Measurements from ENCODE around the gene TMEM150B. TPM values are rescaled to one million over a fixed set of nuclear protein-coding genes. Genes with fewer than 3 reads are reported as not detected.

The TMEM150B gene
- total and polyA plus RNA-seq, 2 donors (not counting 3 experiments of a cell fraction or from before 2014, with no cell fraction given): not detected

GRCh38 chr19:55276720-55277430, 48.3 kb downstream of the TMEM150B start:
- BruUV-seq (replicated peaks): no TSS peak
- H3K4me1 ChIP-seq (ENCODE audit: control insufficient read depth, extremely low read depth, insufficient read depth, low read length): peaks cover 3% of the 10 kb centered on the region
- H2AFZ ChIP-seq (ENCODE audit: low read depth, low read length): no peak overlapping the region
- no peak overlapping the region for H3K4me3 ChIP-seq (replicated peaks in 1 of 3; ENCODE audit: insufficient read depth in 1 of 3, low read depth in 1 of 3, low read length in 3 of 3)
- no peaks in the 10 kb centered on the region for H3K27me3 ChIP-seq (ENCODE audit: control insufficient read depth in 2 of 2, insufficient read depth in 2 of 2, low read length in 2 of 2)
- no peak for FAIRE-seq
- no peak for DNase-seq (ENCODE audit: low read depth, low spot score)
- no peak overlapping the region for H3K9ac ChIP-seq (replicated peaks; ENCODE audit: extremely low read depth, insufficient read depth, low read length)
- peaks cover 0 to 6% of the 10 kb centered on the region in 2 experiments for H3K36me3 ChIP-seq (ENCODE audit: control insufficient read depth in 2 of 2, extremely low read depth in 1 of 2, insufficient read depth in 2 of 2, low read length in 2 of 2)
- H3K4me2 ChIP-seq (ENCODE audit: insufficient read depth, low read length): no peak overlapping the region
- ChIA-PET POLR2A (no interaction called here), CTCF (interaction anchor here (1.3 to 1.6 kb wide), 2 partner anchors 15 to 25 kb away, joined by 4 read pairs; no protein-coding TSS in a partner anchor)
- TF ChIP-seq GATA2 (IDR thresholded peaks at IDR 0.05; ENCODE audit: insufficient read depth, insufficient read length, low read depth, low read length) (no peak), POLR2AphosphoS5 (IDR thresholded peaks at IDR 0.05; ENCODE audit: insufficient read depth, low read depth, low read length) (no peak), FOS (IDR thresholded peaks at IDR 0.05; ENCODE audit: borderline replicate concordance, insufficient read depth, low read length) (no peak), POLR2A (IDR thresholded peaks at IDR 0.05; ENCODE audit: low read depth, low read length) (no peak), MAX (IDR thresholded peaks at IDR 0.05; ENCODE audit: insufficient read depth, insufficient read length) (no peak), MYC (IDR thresholded peaks at IDR 0.05; ENCODE audit: low read depth, low read length) (no peak), CTCF (IDR thresholded peaks at IDR 0.05; ENCODE audit: extremely low read depth in 1 of 2, insufficient read depth in 1 of 2, low read depth in 1 of 2, low read length in 2 of 2) (no peak), JUN (IDR thresholded peaks at IDR 0.05; ENCODE audit: borderline replicate concordance, insufficient read depth, insufficient read length, low read depth) (no peak), EZH2 (IDR thresholded peaks at IDR 0.05; ENCODE audit: borderline replicate concordance, low read depth, low read length, severe bottlenecking) (no peak)
- dilution Hi-C loops (cut with MboI; ENCODE audit: extremely low pct_ligation_motif_present, low sequenced_read_pairs) (no loop called here), intact Hi-C loops (cut with micrococcal nuclease) (no loop called here)
- H3K27ac ChIP-seq (ENCODE audit: insufficient read depth, low read depth, low read length): no peak overlapping the region
- no peaks in the 10 kb centered on the region for H3K9me1 ChIP-seq (replicated peaks; ENCODE audit: control insufficient read depth, extremely low read depth, insufficient read depth, low read length)
- H3K79me2 ChIP-seq (ENCODE audit: control insufficient read depth, insufficient read depth, low read length): no peaks in the 10 kb centered on the region
- H4K20me1 ChIP-seq (replicated peaks; ENCODE audit: control insufficient read depth, extremely low read depth, insufficient read depth, low read length): no peaks in the 10 kb centered on the region
- H3K9me3 ChIP-seq (replicated peaks; ENCODE audit: control insufficient read depth, insufficient read depth, low read length): no peaks in the 10 kb centered on the region
